HEK293 (cell line): ENCODE results near the gene PLEKHG5.

Experiments used
- CTCF ChIP-seq: fragments of 450-650 bp; formaldehyde crosslinking; IDR thresholded peaks from 2 replicates; pipeline ENCODE4 v1.5.1; 2016; ENCODE audit warnings: missing biosample characterization, missing genetic modification characterization
- SP2 ChIP-seq: fragments of 450-650 bp; formaldehyde crosslinking; IDR thresholded peaks from 2 replicates; pipeline ENCODE4 v1.5.1; 2016; ENCODE audit warnings: missing biosample characterization, missing genetic modification characterization
- YY1 ChIP-seq: fragments of 450-650 bp; formaldehyde crosslinking; IDR thresholded peaks from 2 replicates; pipeline ENCODE4 v1.5.1; 2018; ENCODE audit warnings: missing biosample characterization, missing genetic modification characterization
- ZBTB20 ChIP-seq: fragments of 450-650 bp; formaldehyde crosslinking; IDR thresholded peaks from 2 replicates; pipeline ENCODE4 v1.5.1; 2016; ENCODE audit warnings: missing biosample characterization, missing genetic modification characterization

- no peak for TF ChIP-seq YY1 (tag by site-specific recombination)
- no peak for TF ChIP-seq ZBTB20 (tag by site-specific recombination)
- no peak for TF ChIP-seq CTCF (tag by site-specific recombination)
- no peak; the same call in 1 of the 2 replicates for TF ChIP-seq SP2
Measured at GRCh38 chr1:6467224-6467623, 24.2 kb downstream of the PLEKHG5 start.
